ENCODE results near the gene NPAS2. TPM values are rescaled to one million over a fixed set of nuclear protein-coding genes. Genes with fewer than 3 reads are reported as not detected.

Gene NPAS2
- total RNA-seq, 1 donor from 2014 or later, result 8.2 TPM

- TF ChIP-seq CTCF (IDR thresholded peaks at IDR 0.05; ENCODE audit: insufficient read depth, low read length, severe bottlenecking), result no peak
- H3K4me3 ChIP-seq (ENCODE audit: low read depth, low read length), result no peak overlapping the region
- no peak for FAIRE-seq
- no peak for DNase-seq (ENCODE audit: low read depth)
- peaks cover 2% of the 10 kb centered on the region for H3K36me3 ChIP-seq (ENCODE audit: control insufficient read depth, insufficient read depth, low read length)
- no peaks in the 10 kb centered on the region for H3K27me3 ChIP-seq (ENCODE audit: control insufficient read depth, insufficient read depth, low read length)
Measured at GRCh38 chr2:100987536-100987935, 167.6 kb downstream of the NPAS2 start.

- Histone ChIP-seq H3K36me3 (ENCODE audit: control insufficient read depth, insufficient read depth, low read length) (peaks cover 2% of the 10 kb centered on the region), H3K4me3 (ENCODE audit: low read depth, low read length) (no peak overlapping the region), H3K27me3 (ENCODE audit: control insufficient read depth, insufficient read depth, low read length) (no peaks in the 10 kb centered on the region)
- FAIRE-seq (no peak), DNase-seq (ENCODE audit: low read depth) (no peak)
- no peak for TF ChIP-seq CTCF (IDR thresholded peaks at IDR 0.05; ENCODE audit: insufficient read depth, low read length, severe bottlenecking)
Measured at GRCh38 chr2:100987974-100988373, 168.0 kb downstream of the NPAS2 start.

GRCh38 chr2:100988630-100989417 lies 168.9 kb downstream of the NPAS2 start:
- peaks cover 2% of the 10 kb centered on the region for H3K36me3 ChIP-seq (ENCODE audit: control insufficient read depth, insufficient read depth, low read length)
- TF ChIP-seq CTCF (IDR thresholded peaks at IDR 0.05; ENCODE audit: insufficient read depth, low read length, severe bottlenecking), result no peak
- DNase-seq (ENCODE audit: low read depth), result no peak
- FAIRE-seq, result no peak
- no peak overlapping the region for H3K4me3 ChIP-seq (ENCODE audit: low read depth, low read length)
- no peaks in the 10 kb centered on the region for H3K27me3 ChIP-seq (ENCODE audit: control insufficient read depth, insufficient read depth, low read length)

- DNase-seq (ENCODE audit: low read depth) (no peak), FAIRE-seq (no peak)
- no peaks in the 10 kb centered on the region for H3K27me3 ChIP-seq (ENCODE audit: control insufficient read depth, insufficient read depth, low read length)
- no peak for TF ChIP-seq CTCF (IDR thresholded peaks at IDR 0.05; ENCODE audit: insufficient read depth, low read length, severe bottlenecking)
- peaks cover 2% of the 10 kb centered on the region for H3K36me3 ChIP-seq (ENCODE audit: control insufficient read depth, insufficient read depth, low read length)
- H3K4me3 ChIP-seq (ENCODE audit: low read depth, low read length), result no peak overlapping the region
Measured at GRCh38 chr2:100989666-100990065, 169.7 kb downstream of the NPAS2 start.

- H3K36me3 ChIP-seq (ENCODE audit: control insufficient read depth, insufficient read depth, low read length), result peaks cover 2% of the 10 kb centered on the region
- TF ChIP-seq CTCF (IDR thresholded peaks at IDR 0.05; ENCODE audit: insufficient read depth, low read length, severe bottlenecking), result no peak
- FAIRE-seq (no peak), DNase-seq (ENCODE audit: low read depth) (no peak)
- no peak overlapping the region for H3K4me3 ChIP-seq (ENCODE audit: low read depth, low read length)
- H3K27me3 ChIP-seq (ENCODE audit: control insufficient read depth, insufficient read depth, low read length), result no peaks in the 10 kb centered on the region
Measured at GRCh38 chr2:100990166-100990565, 170.2 kb downstream of the NPAS2 start.
